ENCODE measurements around the gene HEATR5A. TPM values are rescaled to one million over a fixed set of nuclear protein-coding genes. Genes with fewer than 3 reads are reported as not detected.

Gene HEATR5A
- total and polyA plus RNA-seq, 8 donors: 3.6 to 92.8 (median 20.7) TPM

DNA sequence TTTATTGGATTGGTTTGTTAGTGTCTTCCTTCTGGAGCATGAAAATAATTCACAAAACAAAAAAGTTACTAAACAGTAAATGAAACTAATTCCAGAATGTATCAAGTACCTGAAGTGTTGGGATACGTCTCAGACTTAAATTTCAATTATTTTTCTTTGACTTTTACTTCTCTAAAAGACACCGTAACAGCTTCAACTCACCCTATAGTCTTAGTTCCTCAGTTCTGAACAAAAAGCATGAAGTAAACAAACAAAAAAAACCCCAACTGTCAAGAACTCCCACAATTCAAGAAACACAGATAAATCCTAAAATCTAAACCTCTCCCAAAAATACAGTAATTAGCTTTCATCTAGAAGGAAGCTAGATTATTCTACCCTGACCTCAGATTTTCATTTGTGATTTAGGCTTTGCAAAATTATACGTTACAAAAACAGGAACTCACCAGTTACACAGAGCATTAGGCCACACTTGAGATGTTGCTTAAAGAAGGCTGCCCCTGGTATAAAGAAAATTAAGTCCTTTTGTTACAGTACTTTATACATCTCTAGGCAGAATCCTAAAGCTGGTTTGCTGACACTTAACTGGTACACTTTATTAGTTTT, 10.2 kb downstream of the HEATR5A start:
- no peak overlapping the region for H3K4me3 ChIP-seq
- DNase-seq: no peak
- no peak for TF ChIP-seq POLR2A (IDR thresholded peaks at IDR 0.05)
- TF ChIP-seq EP300 (IDR thresholded peaks at IDR 0.05): no peak
- TF ChIP-seq POLR2AphosphoS5 (IDR thresholded peaks at IDR 0.05): no peak
- TF ChIP-seq, protein P1, sequence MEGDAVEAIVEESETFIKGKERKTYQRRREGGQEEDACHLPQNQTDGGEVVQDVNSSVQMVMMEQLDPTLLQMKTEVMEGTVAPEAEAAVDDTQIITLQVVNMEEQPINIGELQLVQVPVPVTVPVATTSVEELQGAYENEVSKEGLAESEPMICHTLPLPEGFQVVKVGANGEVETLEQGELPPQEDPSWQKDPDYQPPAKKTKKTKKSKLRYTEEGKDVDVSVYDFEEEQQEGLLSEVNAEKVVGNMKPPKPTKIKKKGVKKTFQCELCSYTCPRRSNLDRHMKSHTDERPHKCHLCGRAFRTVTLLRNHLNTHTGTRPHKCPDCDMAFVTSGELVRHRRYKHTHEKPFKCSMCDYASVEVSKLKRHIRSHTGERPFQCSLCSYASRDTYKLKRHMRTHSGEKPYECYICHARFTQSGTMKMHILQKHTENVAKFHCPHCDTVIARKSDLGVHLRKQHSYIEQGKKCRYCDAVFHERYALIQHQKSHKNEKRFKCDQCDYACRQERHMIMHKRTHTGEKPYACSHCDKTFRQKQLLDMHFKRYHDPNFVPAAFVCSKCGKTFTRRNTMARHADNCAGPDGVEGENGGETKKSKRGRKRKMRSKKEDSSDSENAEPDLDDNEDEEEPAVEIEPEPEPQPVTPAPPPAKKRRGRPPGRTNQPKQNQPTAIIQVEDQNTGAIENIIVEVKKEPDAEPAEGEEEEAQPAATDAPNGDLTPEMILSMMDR (IDR thresholded peaks at IDR 0.05): no peak
- no peaks in the 10 kb centered on the region for H3K9me3 ChIP-seq
- 76 to 90% (median 82%) methylated on average over 3 of the region's 3 CpGs for WGBS, 5 donors
- H3K27ac ChIP-seq: peak overlapping the region in 1 of 5 donors; percentile 36
- H3K36me3 ChIP-seq: no peaks in the 10 kb centered on the region
- no peaks in the 10 kb centered on the region for H3K27me3 ChIP-seq
- H3K4me1 ChIP-seq: peaks cover 13 to 61% (median 36%) of the 10 kb centered on the region in 4 donors
- intact Hi-C loops (cut with DNase I; ENCODE audit: low total_unique reads): no loop called here

DNA sequence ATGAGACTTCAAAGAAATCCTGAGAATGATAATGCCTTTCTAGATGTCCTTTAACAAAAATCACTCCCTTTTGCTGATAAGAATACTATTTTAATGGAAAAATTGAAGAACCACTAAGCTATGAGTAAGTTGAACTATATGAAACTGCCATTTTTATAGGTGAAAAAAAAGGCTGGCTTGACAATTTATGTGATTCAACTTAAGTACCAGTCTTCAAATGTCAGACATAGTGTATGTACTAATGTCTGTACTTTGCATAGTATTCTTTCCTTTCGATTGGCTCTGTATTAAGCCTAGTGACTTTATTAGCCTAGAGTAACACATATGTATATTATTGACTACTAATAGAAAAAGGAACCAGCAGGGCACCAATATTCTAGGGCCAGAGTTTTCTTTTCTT, 11.9 kb downstream of the HEATR5A start:
- peaks cover 8 to 52% (median 29%) of the 10 kb centered on the region in 4 donors for H3K4me1 ChIP-seq
- no peak overlapping the region for H3K4me3 ChIP-seq
- no peak for DNase-seq
- TF ChIP-seq, protein P1 (IDR thresholded peaks at IDR 0.05): no peak
- no peak for TF ChIP-seq EP300 (IDR thresholded peaks at IDR 0.05)
- TF ChIP-seq POLR2AphosphoS5 (IDR thresholded peaks at IDR 0.05): no peak
- no peak for TF ChIP-seq POLR2A (IDR thresholded peaks at IDR 0.05)
- no peaks in the 10 kb centered on the region for H3K36me3 ChIP-seq
- 36 to 97% (median 95%) methylated on average over 1 of the region's 1 CpG for WGBS, 5 donors
- no peaks in the 10 kb centered on the region for H3K27me3 ChIP-seq
- no peaks in the 10 kb centered on the region for H3K9me3 ChIP-seq
- intact Hi-C loops (cut with DNase I; ENCODE audit: low total_unique reads): no loop called here
- no peak overlapping the region for H3K27ac ChIP-seq

DNA sequence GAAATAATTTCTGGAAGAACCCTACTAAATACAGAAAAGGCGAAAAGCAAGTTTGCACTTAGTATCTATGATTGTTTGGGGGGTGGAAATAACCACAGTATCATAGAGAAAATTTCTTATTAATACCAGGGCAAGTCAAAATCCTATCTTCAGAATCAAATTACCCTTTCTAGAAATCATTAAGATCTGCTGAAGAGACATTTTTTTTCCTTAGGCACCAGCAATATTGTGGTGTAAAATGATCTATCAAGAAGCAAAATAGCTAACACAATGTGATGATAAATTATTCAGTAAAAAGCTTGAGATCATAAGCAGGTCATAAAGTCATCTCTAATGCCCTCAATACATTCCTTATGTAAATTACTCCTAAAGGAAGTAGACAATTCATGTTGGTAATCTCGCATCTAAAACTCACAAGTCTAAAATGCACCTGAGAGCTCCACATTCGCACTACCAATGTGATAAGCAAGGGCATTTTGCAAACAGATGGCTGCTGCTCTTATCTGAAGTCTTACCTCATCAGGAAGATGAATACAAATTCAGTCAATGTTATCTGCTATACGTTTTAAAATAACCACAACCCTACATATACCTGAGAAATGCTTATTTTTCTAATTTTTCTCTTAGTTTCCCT, 14.6 kb downstream of the HEATR5A start:
- H3K4me3 ChIP-seq: no peak overlapping the region
- DNase-seq: peak in 1 of 2 donors; percentile 23
- WGBS, 5 donors: 43 to 64% (median 49%) methylated on average over 4 of the region's 4 CpGs
- H3K9me3 ChIP-seq: no peaks in the 10 kb centered on the region
- no peak overlapping the region for H3K27ac ChIP-seq
- TF ChIP-seq POLR2A (IDR thresholded peaks at IDR 0.05) (no peak), EP300 (IDR thresholded peaks at IDR 0.05) (no peak), POLR2AphosphoS5 (IDR thresholded peaks at IDR 0.05) (no peak)
- TF ChIP-seq, protein P1 (IDR thresholded peaks at IDR 0.05): no peak
- intact Hi-C loops (cut with DNase I; ENCODE audit: low total_unique reads): no loop called here
- no peaks in the 10 kb centered on the region for H3K27me3 ChIP-seq
- H3K36me3 ChIP-seq: peaks cover 6 to 20% (median 11%) of the 10 kb centered on the region in 4 donors
- H3K4me1 ChIP-seq: peaks cover 0 to 55% (median 22%) of the 10 kb centered on the region in 4 donors

DNA sequence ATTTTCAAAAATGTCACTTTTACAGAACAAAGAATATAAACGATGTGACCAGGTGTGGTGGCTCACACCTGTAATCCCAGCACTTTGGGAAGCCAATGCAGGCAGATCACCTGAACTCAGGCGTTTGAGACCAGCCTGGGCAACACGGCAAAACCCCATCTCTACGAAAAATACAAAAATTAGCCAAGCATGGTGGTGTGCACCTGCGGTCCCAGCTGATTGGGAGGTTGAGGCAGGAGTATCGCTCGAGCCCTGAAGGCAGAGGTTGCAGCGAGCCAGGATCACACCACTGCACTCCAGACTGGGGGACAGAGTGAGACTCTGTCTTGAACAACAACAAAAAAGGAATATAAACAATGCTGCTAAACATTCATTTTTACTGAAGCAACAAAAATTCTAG, 15.2 kb downstream of the HEATR5A start:
- TF ChIP-seq, protein P1 (IDR thresholded peaks at IDR 0.05): no peak
- no peak for TF ChIP-seq POLR2AphosphoS5 (IDR thresholded peaks at IDR 0.05)
- TF ChIP-seq EP300 (IDR thresholded peaks at IDR 0.05): no peak
- no peak for TF ChIP-seq POLR2A (IDR thresholded peaks at IDR 0.05)
- Histone ChIP-seq H3K36me3 (peaks cover 6 to 26% (median 16%) of the 10 kb centered on the region in 4 donors), H3K4me3 (no peak overlapping the region), H3K4me1 (peaks cover 0 to 49% (median 19%) of the 10 kb centered on the region in 4 donors), H3K9me3 (no peaks in the 10 kb centered on the region), H3K27ac (no peak overlapping the region), H3K27me3 (no peaks in the 10 kb centered on the region)
- DNase-seq: no peak
- intact Hi-C loops (cut with DNase I; ENCODE audit: low total_unique reads): no loop called here
- WGBS, 5 donors: 96 to 98% (median 97%) methylated on average over 8 of the region's 8 CpGs
